Esophagus muscularis mucosa (tissue), 4 donors: ENCODE data around the gene NIP7. TPM values are rescaled to one million over a fixed set of nuclear protein-coding genes. Genes with fewer than 3 reads are reported as not detected.

Source experiments
- DNase-seq: peaks from one replicate; pipeline ENCODE4 v3.0.0-alpha.2; 2017; ENCODE audit errors: extremely low spot score
- H3K27ac ChIP-seq, 4 donors: fragments of 200-600 bp; sonication (generic); replicated peaks in 1 of 4; 1 replicate in 3 of 4; 2 replicates in 1 of 4; pipeline ENCODE4 v1.5.1; 2016 to 2019; ENCODE audit warnings: mild to moderate bottlenecking in 1 of 4
- H3K27me3 ChIP-seq, 4 donors: fragments of 200-600 bp; sonication (generic); one replicate each; pipeline versions ENCODE4 v1.5.1 to v1.6.0; 2016 to 2019
- H3K36me3 ChIP-seq, 4 donors: fragments of 200-600 bp; sonication (generic); one replicate each; pipeline ENCODE4 v1.5.1; 2016 to 2019
- H3K4me1 ChIP-seq, 4 donors: fragments of 200-600 bp; sonication (generic); one replicate each; pipeline ENCODE4 v1.5.1; 2016 to 2019
- H3K4me3 ChIP-seq, 4 donors: fragments of 200-600 bp; sonication (generic); 1 replicate in 2 of 4; 2 replicates in 2 of 4; pipeline ENCODE4 v1.5.1; 2016 to 2019; ENCODE audit warnings: mild to moderate bottlenecking in 4 of 4, moderate library complexity in 1 of 4
- H3K9me3 ChIP-seq, 4 donors: fragments of 200-600 bp; sonication (generic); 1 replicate in 3 of 4; 2 replicates in 1 of 4; pipeline ENCODE4 v1.5.1; 2016 to 2019
- EP300 ChIP-seq: sonication (generic); formaldehyde crosslinking; IDR thresholded peaks from one replicate; pipeline ENCODE4 v1.6.1; 2017; ENCODE audit warnings: antibody characterized with exemption
- POLR2A ChIP-seq: fragments of 450-650 bp; IDR thresholded peaks from one replicate; pipeline ENCODE4 v1.6.1; 2017; ENCODE audit warnings: antibody characterized with exemption, moderate library complexity, mild to moderate bottlenecking, low read depth
- POLR2AphosphoS5 ChIP-seq, 2 donors: sonication (generic); formaldehyde crosslinking; IDR thresholded peaks; one replicate each; pipeline ENCODE4 v1.6.1; 2017; ENCODE audit warnings: antibody characterized with exemption in 2 of 2
- WGBS: methylation state at CpG from one replicate; pipeline ENCODE4 v1.1.5; 2018; 5-methylcytosine and 5-hydroxymethylcytosine counted together
- intact Hi-C: fragments of 100-400 bp; cut with DNase I; formaldehyde crosslinking; loops from one replicate; pipeline ENCODE4 v1.15.1; 2023
- total RNA-seq, 4 donors: library from RNA; depleted of rRNA; stranded (reverse); fragments of >200 nt; gene quantifications; one replicate each; pipeline versions ENCODE4 v1.1.0 to v1.2.1, GENCODE V29; 2016
- TF ChIP-seq, protein P1 (sequence below), 3 experiments: fragments of 200-600 bp in 2 of 3; fragments of 450-650 bp in 1 of 3; sonication (generic) in 2 of 3; IDR thresholded peaks; one replicate each; pipeline ENCODE4 v1.5.1; 2017 to 2019; ENCODE audit warnings: antibody characterized with exemption in 3 of 3, mild to moderate bottlenecking in 2 of 3, moderate library complexity in 1 of 3

Gene NIP7
- total RNA-seq, 4 donors from 2014 or later: 7.9 to 18.2 (median 11.3) TPM

DNA sequence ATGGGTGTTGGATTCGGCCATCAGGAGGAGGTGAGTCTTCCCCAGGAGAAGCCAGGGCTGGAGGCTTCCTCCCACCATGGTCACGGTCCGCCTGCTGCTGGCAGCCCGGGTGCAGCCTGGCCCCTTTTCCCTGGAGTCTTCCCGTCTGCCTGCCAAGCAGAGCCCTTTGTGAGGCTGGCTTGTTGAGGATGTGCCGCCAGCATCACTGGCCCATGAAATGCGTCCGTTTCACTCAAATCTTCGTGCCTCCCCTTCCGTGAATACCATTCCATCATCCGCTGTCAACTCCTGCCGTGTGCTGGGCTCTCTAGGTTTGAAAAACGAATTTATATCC lies 18.9 kb upstream of the NIP7 start:
- intact Hi-C loops: no loop called here
- no peak overlapping the region for H3K27ac ChIP-seq
- no peak overlapping the region for H3K4me3 ChIP-seq
- TF ChIP-seq POLR2AphosphoS5 (IDR thresholded peaks at IDR 0.05) (no peak), POLR2A (no peak), EP300 (no peak)
- TF ChIP-seq, protein P1, sequence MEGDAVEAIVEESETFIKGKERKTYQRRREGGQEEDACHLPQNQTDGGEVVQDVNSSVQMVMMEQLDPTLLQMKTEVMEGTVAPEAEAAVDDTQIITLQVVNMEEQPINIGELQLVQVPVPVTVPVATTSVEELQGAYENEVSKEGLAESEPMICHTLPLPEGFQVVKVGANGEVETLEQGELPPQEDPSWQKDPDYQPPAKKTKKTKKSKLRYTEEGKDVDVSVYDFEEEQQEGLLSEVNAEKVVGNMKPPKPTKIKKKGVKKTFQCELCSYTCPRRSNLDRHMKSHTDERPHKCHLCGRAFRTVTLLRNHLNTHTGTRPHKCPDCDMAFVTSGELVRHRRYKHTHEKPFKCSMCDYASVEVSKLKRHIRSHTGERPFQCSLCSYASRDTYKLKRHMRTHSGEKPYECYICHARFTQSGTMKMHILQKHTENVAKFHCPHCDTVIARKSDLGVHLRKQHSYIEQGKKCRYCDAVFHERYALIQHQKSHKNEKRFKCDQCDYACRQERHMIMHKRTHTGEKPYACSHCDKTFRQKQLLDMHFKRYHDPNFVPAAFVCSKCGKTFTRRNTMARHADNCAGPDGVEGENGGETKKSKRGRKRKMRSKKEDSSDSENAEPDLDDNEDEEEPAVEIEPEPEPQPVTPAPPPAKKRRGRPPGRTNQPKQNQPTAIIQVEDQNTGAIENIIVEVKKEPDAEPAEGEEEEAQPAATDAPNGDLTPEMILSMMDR (IDR thresholded peaks at IDR 0.05): no peak
- H3K4me1 ChIP-seq: peaks cover 0 to 11% (median 6%) of the 10 kb centered on the region in 4 donors
- no peaks in the 10 kb centered on the region for H3K9me3 ChIP-seq
- H3K36me3 ChIP-seq: peaks cover 81 to 100% (median 99%) of the 10 kb centered on the region in 4 donors
- DNase-seq: no peak
- H3K27me3 ChIP-seq: no peaks in the 10 kb centered on the region
- 96% methylated on average over 7 of the region's 13 CpGs for whole genome bisulfite sequencing

GRCh38 chr16:69321080-69321479 lies 18.5 kb upstream of the NIP7 start:
- no peak overlapping the region for H3K4me3 ChIP-seq
- peaks cover 81 to 100% (median 99%) of the 10 kb centered on the region in 4 donors for H3K36me3 ChIP-seq
- TF ChIP-seq POLR2AphosphoS5 (IDR thresholded peaks at IDR 0.05): no peak
- no peak for TF ChIP-seq POLR2A
- TF ChIP-seq EP300: no peak
- DNase-seq: no peak
- H3K27ac ChIP-seq: no peak overlapping the region
- intact Hi-C loops: no loop called here
- no peaks in the 10 kb centered on the region for H3K27me3 ChIP-seq
- 90% methylated on average over 21 of the region's 22 CpGs for WGBS
- H3K4me1 ChIP-seq: peaks cover 2 to 15% (median 10%) of the 10 kb centered on the region in 4 donors
- no peaks in the 10 kb centered on the region for H3K9me3 ChIP-seq

- H3K4me3 ChIP-seq: no peak overlapping the region
- H3K36me3 ChIP-seq: peaks cover 69 to 98% (median 94%) of the 10 kb centered on the region in 4 donors
- TF ChIP-seq POLR2A (no peak), EP300 (no peak), POLR2AphosphoS5 (IDR thresholded peaks at IDR 0.05) (no peak)
- TF ChIP-seq, protein P1 (IDR thresholded peaks at IDR 0.05): no peak
- H3K9me3 ChIP-seq: no peaks in the 10 kb centered on the region
- DNase-seq: no peak
- intact Hi-C loops: no loop called here
- H3K4me1 ChIP-seq: peaks cover 9 to 26% (median 22%) of the 10 kb centered on the region in 4 donors
- no peak overlapping the region for H3K27ac ChIP-seq
- 80% methylated on average over 7 of the region's 7 CpGs for WGBS
- no peaks in the 10 kb centered on the region for H3K27me3 ChIP-seq
These were observed 17.2 kb upstream of the NIP7 start for GRCh38 chr16:69322343-69322742.

GRCh38 chr16:69323415-69323814 lies 16.2 kb upstream of the NIP7 start:
- H3K4me1 ChIP-seq: peaks cover 16 to 37% (median 32%) of the 10 kb centered on the region in 4 donors
- H3K9me3 ChIP-seq: no peaks in the 10 kb centered on the region
- 93% methylated on average over 14 of the region's 14 CpGs for WGBS
- intact Hi-C loops: no loop called here
- H3K4me3 ChIP-seq: no peak overlapping the region
- H3K36me3 ChIP-seq: peaks cover 60 to 95% (median 92%) of the 10 kb centered on the region in 4 donors
- no peak overlapping the region for H3K27ac ChIP-seq
- H3K27me3 ChIP-seq: no peaks in the 10 kb centered on the region
- DNase-seq: no peak
- TF ChIP-seq POLR2A: no peak
- TF ChIP-seq POLR2AphosphoS5 (IDR thresholded peaks at IDR 0.05): no peak
- TF ChIP-seq, protein P1 (IDR thresholded peaks at IDR 0.05): no peak
- TF ChIP-seq EP300: no peak

- WGBS: 80% methylated on average over 8 of the region's 8 CpGs
- peaks cover 53 to 94% (median 88%) of the 10 kb centered on the region in 4 donors for H3K36me3 ChIP-seq
- H3K4me1 ChIP-seq: peaks cover 22 to 43% (median 39%) of the 10 kb centered on the region in 4 donors
- no peaks in the 10 kb centered on the region for H3K27me3 ChIP-seq
- DNase-seq: no peak
- no peak overlapping the region for H3K4me3 ChIP-seq
- TF ChIP-seq, protein P1 (IDR thresholded peaks at IDR 0.05): no peak
- TF ChIP-seq EP300 (no peak), POLR2A (no peak), POLR2AphosphoS5 (IDR thresholded peaks at IDR 0.05) (no peak)
- H3K9me3 ChIP-seq: no peaks in the 10 kb centered on the region
- intact Hi-C loops: no loop called here
- H3K27ac ChIP-seq: no peak overlapping the region
These were observed 15.5 kb upstream of the NIP7 start for GRCh38 chr16:69324013-69324531.
